ENCODE data around the gene CTSL.

CTSL gene

DNA sequence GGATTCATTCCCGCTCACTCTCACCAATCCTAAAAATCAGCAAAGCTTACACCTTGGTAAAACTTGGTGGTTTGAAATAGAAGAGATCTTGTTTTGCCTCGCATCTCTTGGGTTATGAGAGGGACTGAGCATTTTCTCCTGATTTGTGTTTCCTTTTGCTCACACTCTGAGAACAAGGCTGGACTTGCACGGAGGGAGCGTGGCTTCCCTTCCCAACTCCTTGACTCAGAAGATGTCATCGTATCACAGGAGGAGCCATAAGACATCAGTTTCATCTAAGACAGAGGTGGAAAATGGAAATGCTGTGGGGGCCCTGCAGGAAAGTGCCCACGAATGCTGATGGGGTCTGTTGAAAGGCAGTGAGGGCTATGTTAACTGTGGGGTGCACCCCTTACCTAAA lies 37.4 kb downstream of the CTSL start (continued):
- TF ChIP-seq, protein P1, sequence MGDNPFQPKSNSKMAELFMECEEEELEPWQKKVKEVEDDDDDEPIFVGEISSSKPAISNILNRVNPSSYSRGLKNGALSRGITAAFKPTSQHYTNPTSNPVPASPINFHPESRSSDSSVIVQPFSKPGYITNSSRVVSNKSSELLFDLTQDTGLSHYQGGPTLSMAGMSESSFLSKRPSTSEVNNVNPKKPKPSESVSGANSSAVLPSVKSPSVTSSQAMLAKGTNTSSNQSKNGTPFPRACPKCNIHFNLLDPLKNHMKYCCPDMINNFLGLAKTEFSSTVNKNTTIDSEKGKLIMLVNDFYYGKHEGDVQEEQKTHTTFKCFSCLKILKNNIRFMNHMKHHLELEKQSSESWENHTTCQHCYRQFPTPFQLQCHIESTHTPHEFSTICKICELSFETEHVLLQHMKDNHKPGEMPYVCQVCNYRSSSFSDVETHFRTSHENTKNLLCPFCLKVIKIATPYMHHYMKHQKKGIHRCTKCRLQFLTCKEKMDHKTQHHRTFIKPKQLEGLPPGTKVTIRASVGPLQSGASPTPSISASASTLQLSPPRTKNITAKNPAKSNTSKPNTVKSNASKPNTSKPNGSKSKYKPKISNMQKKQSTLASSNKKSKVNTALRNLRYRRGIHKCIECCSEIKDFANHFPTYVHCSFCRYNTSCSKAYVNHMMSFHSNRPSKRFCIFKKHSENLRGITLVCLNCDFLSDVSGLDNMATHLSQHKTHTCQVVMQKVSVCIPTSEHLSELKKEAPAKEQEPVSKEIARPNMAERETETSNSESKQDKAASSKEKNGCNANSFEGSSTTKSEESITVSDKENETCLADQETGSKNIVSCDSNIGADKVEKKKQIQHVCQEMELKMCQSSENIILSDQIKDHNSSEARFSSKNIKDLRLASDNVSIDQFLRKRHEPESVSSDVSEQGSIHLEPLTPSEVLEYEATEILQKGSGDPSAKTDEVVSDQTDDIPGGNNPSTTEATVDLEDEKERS (tag by site-specific recombination; IDR thresholded peaks at IDR 0.05), result no peak
- TF ChIP-seq ZNF133 (tag by site-specific recombination; IDR thresholded peaks at IDR 0.05), result no peak
- TF ChIP-seq ZFP3 (tag by site-specific recombination; IDR thresholded peaks at IDR 0.05; ENCODE audit: low read depth), result no peak
- TF ChIP-seq, protein P2, sequence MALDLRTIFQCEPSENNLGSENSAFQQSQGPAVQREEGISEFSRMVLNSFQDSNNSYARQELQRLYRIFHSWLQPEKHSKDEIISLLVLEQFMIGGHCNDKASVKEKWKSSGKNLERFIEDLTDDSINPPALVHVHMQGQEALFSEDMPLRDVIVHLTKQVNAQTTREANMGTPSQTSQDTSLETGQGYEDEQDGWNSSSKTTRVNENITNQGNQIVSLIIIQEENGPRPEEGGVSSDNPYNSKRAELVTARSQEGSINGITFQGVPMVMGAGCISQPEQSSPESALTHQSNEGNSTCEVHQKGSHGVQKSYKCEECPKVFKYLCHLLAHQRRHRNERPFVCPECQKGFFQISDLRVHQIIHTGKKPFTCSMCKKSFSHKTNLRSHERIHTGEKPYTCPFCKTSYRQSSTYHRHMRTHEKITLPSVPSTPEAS (tag by site-specific recombination; IDR thresholded peaks at IDR 0.05), result no peak
- no peak for TF ChIP-seq ZNF670 (tag by site-specific recombination; IDR thresholded peaks at IDR 0.05; ENCODE audit: low read depth)
- TF ChIP-seq ZFHX2 (tag by site-specific recombination; conservative IDR thresholded peaks at IDR 0.05), result no peak
- TF ChIP-seq ZNF416 (tag by site-specific recombination; IDR thresholded peaks at IDR 0.05), result no peak
- TF ChIP-seq, protein P3, sequence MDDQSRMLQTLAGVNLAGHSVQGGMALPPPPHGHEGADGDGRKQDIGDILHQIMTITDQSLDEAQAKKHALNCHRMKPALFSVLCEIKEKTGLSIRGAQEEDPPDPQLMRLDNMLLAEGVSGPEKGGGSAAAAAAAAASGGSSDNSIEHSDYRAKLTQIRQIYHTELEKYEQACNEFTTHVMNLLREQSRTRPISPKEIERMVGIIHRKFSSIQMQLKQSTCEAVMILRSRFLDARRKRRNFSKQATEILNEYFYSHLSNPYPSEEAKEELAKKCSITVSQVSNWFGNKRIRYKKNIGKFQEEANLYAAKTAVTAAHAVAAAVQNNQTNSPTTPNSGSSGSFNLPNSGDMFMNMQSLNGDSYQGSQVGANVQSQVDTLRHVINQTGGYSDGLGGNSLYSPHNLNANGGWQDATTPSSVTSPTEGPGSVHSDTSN (CRISPR knock-in tag; IDR thresholded peaks at IDR 0.05), result no peak
- no peak for TF ChIP-seq ZBTB17 (tag by site-specific recombination; IDR thresholded peaks at IDR 0.05)
- TF ChIP-seq ZNF48 (tag by site-specific recombination; IDR thresholded peaks at IDR 0.05), result no peak
- TF ChIP-seq, protein P4, sequence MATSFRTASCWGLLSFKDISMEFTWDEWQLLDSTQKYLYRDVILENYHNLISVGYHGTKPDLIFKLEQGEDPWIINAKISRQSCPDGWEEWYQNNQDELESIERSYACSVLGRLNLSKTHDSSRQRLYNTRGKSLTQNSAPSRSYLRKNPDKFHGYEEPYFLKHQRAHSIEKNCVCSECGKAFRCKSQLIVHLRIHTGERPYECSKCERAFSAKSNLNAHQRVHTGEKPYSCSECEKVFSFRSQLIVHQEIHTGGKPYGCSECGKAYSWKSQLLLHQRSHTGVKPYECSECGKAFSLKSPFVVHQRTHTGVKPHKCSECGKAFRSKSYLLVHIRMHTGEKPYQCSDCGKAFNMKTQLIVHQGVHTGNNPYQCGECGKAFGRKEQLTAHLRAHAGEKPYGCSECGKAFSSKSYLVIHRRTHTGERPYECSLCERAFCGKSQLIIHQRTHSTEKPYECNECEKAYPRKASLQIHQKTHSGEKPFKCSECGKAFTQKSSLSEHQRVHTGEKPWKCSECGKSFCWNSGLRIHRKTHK (tag by site-specific recombination; IDR thresholded peaks at IDR 0.05), result no peak
- no peak for TF ChIP-seq MZF1 (tag by site-specific recombination; IDR thresholded peaks at IDR 0.05; ENCODE audit: borderline replicate concordance)

DNA sequence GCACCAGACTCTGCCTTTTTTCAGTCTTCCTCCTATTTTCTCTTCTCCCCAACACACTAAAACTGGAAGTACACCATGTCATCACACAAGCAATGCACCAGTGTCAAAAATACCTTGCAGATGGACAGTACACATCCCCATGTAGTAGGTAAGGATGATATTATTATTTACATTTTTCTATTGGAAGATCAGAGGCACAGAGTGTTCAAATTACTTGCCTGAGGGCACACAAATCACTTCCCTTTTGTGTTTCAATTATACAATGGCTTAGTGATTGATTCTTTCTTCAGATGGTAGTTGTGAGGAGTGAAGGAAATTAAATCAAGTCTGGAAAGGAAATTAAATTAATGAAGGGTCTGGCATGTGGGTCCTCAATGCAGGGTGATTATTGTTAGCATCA lies 39.6 kb downstream of the CTSL start:
- Histone ChIP-seq H3K4me1 (ENCODE audit: control insufficient read depth, insufficient read depth, low read length) (no peaks in the 10 kb centered on the region), H3K9me3 (ENCODE audit: control insufficient read depth, insufficient read depth, low read depth, low read length) (no peaks in the 10 kb centered on the region), H3K27ac (ENCODE audit: extremely low read depth, low read depth, low read length) (no peak overlapping the region), H3K4me3 (ENCODE audit: low read depth, low read length) (no peak overlapping the region), H3K36me3 (ENCODE audit: control insufficient read depth in 2 of 2, insufficient read depth in 1 of 2, low read length in 2 of 2) (no peaks in the 10 kb centered on the region)
- POLR2A ChIA-PET, result no interaction called here
- CTCF ChIA-PET, result no interaction called here
- TF ChIP-seq, protein P5, sequence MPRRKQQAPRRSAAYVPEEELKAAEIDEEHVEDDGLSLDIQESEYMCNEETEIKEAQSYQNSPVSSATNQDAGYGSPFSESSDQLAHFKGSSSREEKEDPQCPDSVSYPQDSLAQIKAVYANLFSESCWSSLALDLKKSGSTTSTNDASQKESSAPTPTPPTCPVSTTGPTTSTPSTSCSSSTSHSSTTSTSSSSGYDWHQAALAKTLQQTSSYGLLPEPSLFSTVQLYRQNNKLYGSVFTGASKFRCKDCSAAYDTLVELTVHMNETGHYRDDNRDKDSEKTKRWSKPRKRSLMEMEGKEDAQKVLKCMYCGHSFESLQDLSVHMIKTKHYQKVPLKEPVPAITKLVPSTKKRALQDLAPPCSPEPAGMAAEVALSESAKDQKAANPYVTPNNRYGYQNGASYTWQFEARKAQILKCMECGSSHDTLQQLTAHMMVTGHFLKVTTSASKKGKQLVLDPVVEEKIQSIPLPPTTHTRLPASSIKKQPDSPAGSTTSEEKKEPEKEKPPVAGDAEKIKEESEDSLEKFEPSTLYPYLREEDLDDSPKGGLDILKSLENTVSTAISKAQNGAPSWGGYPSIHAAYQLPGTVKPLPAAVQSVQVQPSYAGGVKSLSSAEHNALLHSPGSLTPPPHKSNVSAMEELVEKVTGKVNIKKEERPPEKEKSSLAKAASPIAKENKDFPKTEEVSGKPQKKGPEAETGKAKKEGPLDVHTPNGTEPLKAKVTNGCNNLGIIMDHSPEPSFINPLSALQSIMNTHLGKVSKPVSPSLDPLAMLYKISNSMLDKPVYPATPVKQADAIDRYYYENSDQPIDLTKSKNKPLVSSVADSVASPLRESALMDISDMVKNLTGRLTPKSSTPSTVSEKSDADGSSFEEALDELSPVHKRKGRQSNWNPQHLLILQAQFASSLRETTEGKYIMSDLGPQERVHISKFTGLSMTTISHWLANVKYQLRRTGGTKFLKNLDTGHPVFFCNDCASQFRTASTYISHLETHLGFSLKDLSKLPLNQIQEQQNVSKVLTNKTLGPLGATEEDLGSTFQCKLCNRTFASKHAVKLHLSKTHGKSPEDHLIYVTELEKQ (tag by site-specific recombination; IDR thresholded peaks at IDR 0.05; ENCODE audit: borderline replicate concordance), result no peak
- TF ChIP-seq, protein P6, sequence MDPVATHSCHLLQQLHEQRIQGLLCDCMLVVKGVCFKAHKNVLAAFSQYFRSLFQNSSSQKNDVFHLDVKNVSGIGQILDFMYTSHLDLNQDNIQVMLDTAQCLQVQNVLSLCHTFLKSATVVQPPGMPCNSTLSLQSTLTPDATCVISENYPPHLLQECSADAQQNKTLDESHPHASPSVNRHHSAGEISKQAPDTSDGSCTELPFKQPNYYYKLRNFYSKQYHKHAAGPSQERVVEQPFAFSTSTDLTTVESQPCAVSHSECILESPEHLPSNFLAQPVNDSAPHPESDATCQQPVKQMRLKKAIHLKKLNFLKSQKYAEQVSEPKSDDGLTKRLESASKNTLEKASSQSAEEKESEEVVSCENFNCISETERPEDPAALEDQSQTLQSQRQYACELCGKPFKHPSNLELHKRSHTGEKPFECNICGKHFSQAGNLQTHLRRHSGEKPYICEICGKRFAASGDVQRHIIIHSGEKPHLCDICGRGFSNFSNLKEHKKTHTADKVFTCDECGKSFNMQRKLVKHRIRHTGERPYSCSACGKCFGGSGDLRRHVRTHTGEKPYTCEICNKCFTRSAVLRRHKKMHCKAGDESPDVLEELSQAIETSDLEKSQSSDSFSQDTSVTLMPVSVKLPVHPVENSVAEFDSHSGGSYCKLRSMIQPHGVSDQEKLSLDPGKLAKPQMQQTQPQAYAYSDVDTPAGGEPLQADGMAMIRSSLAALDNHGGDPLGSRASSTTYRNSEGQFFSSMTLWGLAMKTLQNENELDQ (tag by site-specific recombination; IDR thresholded peaks at IDR 0.05; ENCODE audit: low read depth), result no peak
- TF ChIP-seq ZNF843 (tag by site-specific recombination; IDR thresholded peaks at IDR 0.05) (no peak), ZNF837 (tag by site-specific recombination; IDR thresholded peaks at IDR 0.05) (no peak)
- TF ChIP-seq, protein P7, sequence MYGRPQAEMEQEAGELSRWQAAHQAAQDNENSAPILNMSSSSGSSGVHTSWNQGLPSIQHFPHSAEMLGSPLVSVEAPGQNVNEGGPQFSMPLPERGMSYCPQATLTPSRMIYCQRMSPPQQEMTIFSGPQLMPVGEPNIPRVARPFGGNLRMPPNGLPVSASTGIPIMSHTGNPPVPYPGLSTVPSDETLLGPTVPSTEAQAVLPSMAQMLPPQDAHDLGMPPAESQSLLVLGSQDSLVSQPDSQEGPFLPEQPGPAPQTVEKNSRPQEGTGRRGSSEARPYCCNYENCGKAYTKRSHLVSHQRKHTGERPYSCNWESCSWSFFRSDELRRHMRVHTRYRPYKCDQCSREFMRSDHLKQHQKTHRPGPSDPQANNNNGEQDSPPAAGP (tag by site-specific recombination; IDR thresholded peaks at IDR 0.05), result no peak
